Tibial artery (tissue), 4 donors: ENCODE results near the gene EHD4.

Experiments
- DNase-seq, 2 donors: peaks; one replicate each; pipeline ENCODE4 v3.0.0-alpha.2; 2019
- H3K27ac ChIP-seq, 2 donors: fragments of 200-600 bp; sonication (generic) in 1 of 2; 1 replicate in 1 of 2; 2 replicates in 1 of 2; pipeline ENCODE4 v1.5.1; 2018 to 2019; ENCODE audit warnings: mild to moderate bottlenecking in 1 of 2
- H3K27me3 ChIP-seq, 2 donors: fragments of 200-600 bp; sonication (generic) in 1 of 2; one replicate each; pipeline versions ENCODE4 v1.5.1 to v1.6.0; 2016 to 2019
- H3K36me3 ChIP-seq, 3 donors: fragments of 200-600 bp; sonication (generic) in 2 of 3; one replicate each; pipeline ENCODE4 v1.5.1; 2016 to 2019; ENCODE audit warnings: mild to moderate bottlenecking in 2 of 3
- H3K4me1 ChIP-seq, 4 donors: fragments of 200-600 bp; sonication (generic) in 2 of 4; 1 replicate in 3 of 4; 2 replicates in 1 of 4; pipeline ENCODE4 v1.5.1; 2016 to 2019
- H3K4me3 ChIP-seq, 2 donors: fragments of 200-600 bp; sonication (generic) in 1 of 2; 1 replicate in 1 of 2; 2 replicates in 1 of 2; pipeline ENCODE4 v1.5.1; 2018 to 2019; ENCODE audit warnings: mild to moderate bottlenecking in 2 of 2
- H3K9me3 ChIP-seq, 3 donors: fragments of 200-600 bp; sonication (generic) in 1 of 3; one replicate each; pipeline ENCODE4 v1.5.1; 2016 to 2019
- intact Hi-C: fragments of 100-400 bp; cut with DNase I; formaldehyde crosslinking; loops from one replicate; pipeline ENCODE4 v1.15.0; 2023; ENCODE audit warnings: low total_unique reads
- TF ChIP-seq, protein P1 (sequence below), 2 experiments: fragments of 200-600 bp in 1 of 2; fragments of 450-650 bp in 1 of 2; IDR thresholded peaks; one replicate each; pipeline ENCODE4 v1.5.1; 2017 to 2019; ENCODE audit warnings: antibody characterized with exemption in 2 of 2, mild to moderate bottlenecking in 1 of 2, moderate library complexity in 1 of 2

Gene EHD4

DNA sequence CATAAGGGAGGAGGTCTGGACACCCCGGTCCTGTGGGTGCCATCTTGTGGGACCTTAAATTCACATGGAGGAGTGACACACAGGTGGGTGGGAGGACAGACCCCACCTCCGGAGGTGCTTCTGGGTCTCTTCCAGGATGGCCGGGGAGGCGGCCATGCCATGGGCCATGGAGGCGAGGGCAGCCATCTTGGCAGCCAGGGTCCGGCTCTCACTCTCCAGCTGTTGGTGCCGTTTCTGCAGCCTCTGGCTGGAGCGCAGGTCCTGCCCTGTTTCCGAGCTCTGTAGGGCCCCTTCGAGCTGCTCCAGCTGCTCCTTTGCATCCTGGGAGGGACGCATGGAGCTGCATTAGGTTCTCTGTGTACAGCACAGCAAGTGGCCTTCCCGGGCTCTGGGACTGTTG, 97.6 kb downstream of the EHD4 start:
- H3K27me3 ChIP-seq: peaks cover 0 to 5% of the 10 kb centered on the region in 2 donors
- DNase-seq: no peak
- no peaks in the 10 kb centered on the region for H3K9me3 ChIP-seq
- H3K4me1 ChIP-seq: peaks cover 0 to 8% (median 0%) of the 10 kb centered on the region in 4 donors
- no peaks in the 10 kb centered on the region for H3K36me3 ChIP-seq
- H3K4me3 ChIP-seq: no peak overlapping the region
- H3K27ac ChIP-seq: no peak overlapping the region
- intact Hi-C loops: no loop called here
- TF ChIP-seq, protein P1, sequence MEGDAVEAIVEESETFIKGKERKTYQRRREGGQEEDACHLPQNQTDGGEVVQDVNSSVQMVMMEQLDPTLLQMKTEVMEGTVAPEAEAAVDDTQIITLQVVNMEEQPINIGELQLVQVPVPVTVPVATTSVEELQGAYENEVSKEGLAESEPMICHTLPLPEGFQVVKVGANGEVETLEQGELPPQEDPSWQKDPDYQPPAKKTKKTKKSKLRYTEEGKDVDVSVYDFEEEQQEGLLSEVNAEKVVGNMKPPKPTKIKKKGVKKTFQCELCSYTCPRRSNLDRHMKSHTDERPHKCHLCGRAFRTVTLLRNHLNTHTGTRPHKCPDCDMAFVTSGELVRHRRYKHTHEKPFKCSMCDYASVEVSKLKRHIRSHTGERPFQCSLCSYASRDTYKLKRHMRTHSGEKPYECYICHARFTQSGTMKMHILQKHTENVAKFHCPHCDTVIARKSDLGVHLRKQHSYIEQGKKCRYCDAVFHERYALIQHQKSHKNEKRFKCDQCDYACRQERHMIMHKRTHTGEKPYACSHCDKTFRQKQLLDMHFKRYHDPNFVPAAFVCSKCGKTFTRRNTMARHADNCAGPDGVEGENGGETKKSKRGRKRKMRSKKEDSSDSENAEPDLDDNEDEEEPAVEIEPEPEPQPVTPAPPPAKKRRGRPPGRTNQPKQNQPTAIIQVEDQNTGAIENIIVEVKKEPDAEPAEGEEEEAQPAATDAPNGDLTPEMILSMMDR (IDR thresholded peaks at IDR 0.05): no peak

DNA sequence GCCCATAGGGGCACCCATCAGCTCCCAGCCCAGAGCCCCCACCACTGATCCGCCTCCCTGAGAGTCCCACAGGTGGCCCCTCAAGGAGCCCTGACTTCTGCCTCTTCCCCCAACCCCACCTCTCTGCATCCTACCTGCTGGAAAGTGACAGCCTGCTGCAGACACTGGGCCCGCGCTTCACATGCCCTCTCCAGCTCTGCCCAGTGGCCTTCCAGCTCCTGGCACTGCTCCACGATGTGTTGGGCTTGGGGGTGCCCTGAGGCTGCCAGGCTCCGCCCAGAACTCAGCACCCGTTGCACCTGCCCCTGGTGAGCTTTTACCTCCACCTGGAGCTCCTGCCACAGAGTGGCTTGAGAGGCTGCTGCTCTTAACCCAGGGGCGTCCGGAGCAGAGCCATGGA, 98.6 kb downstream of the EHD4 start:
- no peak for DNase-seq
- peaks cover 0 to 8% (median 0%) of the 10 kb centered on the region in 4 donors for H3K4me1 ChIP-seq
- intact Hi-C loops: no loop called here
- TF ChIP-seq, protein P1 (IDR thresholded peaks at IDR 0.05): no peak
- no peaks in the 10 kb centered on the region for H3K27me3 ChIP-seq
- H3K4me3 ChIP-seq: no peak overlapping the region
- no peak overlapping the region for H3K27ac ChIP-seq
- H3K9me3 ChIP-seq: no peaks in the 10 kb centered on the region
- no peaks in the 10 kb centered on the region for H3K36me3 ChIP-seq

DNA sequence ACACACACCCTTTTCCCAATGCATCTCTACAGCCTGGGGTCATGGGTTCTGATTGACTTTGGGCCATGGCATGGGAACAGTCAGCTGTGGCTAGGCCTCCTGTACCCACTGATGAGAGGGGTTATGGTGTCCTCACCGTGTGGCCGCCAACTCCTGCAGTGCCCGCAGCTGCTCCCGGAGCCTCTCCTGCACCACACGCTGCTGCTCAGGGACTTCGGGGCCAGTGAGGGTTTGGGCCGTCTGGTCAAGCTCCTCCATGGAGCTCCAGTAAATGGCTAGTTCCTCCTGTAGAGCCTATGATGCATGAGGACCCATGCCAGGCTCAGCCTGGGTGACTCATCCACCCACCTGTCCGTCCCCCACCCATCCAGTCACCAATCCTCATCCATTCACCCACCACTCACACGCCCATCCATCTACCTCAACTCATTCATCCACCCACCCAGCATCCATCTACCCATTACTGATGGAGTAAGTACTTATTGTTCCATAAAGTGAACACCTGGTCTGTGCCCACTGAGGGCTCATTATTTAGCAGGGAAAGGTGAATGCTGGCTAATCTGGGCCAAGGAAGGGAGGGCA, 100.1 kb downstream of the EHD4 start:
- Histone ChIP-seq H3K9me3 (no peaks in the 10 kb centered on the region), H3K4me3 (no peak overlapping the region), H3K27me3 (no peaks in the 10 kb centered on the region), H3K4me1 (no peaks in the 10 kb centered on the region), H3K36me3 (no peaks in the 10 kb centered on the region), H3K27ac (no peak overlapping the region)
- TF ChIP-seq, protein P1 (IDR thresholded peaks at IDR 0.05): no peak
- DNase-seq: no peak
- intact Hi-C loops: no loop called here

DNA sequence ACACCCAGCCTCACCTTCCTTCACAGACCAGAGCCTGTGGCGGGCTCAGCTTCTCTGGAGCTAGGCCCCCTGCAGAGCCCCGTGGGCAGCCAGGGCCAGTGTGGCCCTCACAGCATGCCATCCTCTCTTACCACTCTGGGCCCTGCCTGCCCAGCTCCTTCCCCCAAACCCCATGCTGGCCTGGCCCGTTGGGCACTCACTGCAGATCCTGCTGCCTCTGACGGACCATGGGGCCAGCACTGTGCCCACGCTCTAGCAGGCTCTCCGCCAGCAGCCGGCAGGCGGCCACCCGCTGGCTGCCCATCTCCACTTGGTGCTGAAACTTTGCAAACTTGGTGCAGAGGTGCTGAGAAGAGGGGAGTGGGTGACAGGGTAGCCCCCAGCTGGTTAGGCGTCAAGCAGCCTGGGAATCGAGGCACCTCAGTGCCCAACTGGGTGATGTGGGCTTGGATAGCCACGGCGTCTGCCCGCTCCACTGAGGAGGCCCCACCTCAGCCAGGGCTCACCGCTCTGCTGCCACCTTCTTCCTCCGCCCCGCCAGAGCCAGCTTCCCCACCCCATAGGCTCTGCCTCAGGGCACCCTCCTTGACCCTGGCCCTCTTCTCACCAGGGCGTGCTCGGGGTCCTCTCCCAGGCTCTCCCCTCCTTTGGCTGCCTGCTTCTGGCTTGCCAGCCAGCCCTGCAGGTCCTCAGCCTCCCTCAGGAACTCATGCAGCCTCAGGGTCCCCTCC, 101.0 kb downstream of the EHD4 start:
- no peaks in the 10 kb centered on the region for H3K36me3 ChIP-seq
- H3K4me1 ChIP-seq: no peaks in the 10 kb centered on the region
- H3K4me3 ChIP-seq: no peak overlapping the region
- intact Hi-C loops: no loop called here
- H3K9me3 ChIP-seq: no peaks in the 10 kb centered on the region
- no peak for DNase-seq
- no peak overlapping the region for H3K27ac ChIP-seq
- H3K27me3 ChIP-seq: no peaks in the 10 kb centered on the region
- TF ChIP-seq, protein P1 (IDR thresholded peaks at IDR 0.05): no peak

DNA sequence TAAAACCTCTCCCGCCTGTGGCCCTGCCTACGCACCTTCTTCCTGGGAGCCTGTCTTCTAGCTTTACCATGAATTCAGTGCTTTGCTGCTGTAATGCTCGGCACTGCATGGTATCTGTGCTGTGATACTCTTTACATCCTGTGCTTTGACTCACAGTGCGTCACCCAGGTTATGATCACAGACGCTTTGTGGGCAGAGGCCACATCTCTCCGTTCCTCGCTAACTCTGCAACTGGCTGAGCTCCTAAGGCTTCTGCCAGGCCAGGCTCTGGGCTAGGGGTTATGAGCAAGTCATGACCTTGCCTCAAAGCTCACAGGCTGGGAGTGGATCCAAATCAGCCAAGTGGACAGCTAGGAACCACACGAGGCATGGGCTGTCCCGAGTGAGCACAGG, 101.7 kb downstream of the EHD4 start:
- no peak overlapping the region for H3K27ac ChIP-seq
- DNase-seq: no peak

More for the DNA sequence above, 101.7 kb downstream of the EHD4 start:
- intact Hi-C loops: no loop called here
- TF ChIP-seq, protein P1 (IDR thresholded peaks at IDR 0.05): no peak
- no peaks in the 10 kb centered on the region for H3K36me3 ChIP-seq
- no peaks in the 10 kb centered on the region for H3K9me3 ChIP-seq
- no peaks in the 10 kb centered on the region for H3K27me3 ChIP-seq
- no peaks in the 10 kb centered on the region for H3K4me1 ChIP-seq
- no peak overlapping the region for H3K4me3 ChIP-seq
